ENCODE results near the gene HNRNPL.
"Not testable (repeated sequence)": the region's sequence is repeated elsewhere in the genome, so short reads cannot be mapped to it uniquely, and the experiment has no call there.

Gene HNRNPL

GRCh38 chr19:38800577-38801347, 49.0 kb downstream of the HNRNPL start:
- Histone ChIP-seq H3K79me2 (ENCODE audit: insufficient read depth, low read depth) (no peaks in the 10 kb centered on the region), H3K4me2 (no peak overlapping the region), H3K36me3 (ENCODE audit: insufficient read depth) (no peaks in the 10 kb centered on the region), H3K4me1 (ENCODE audit: low read depth, poor library complexity, severe bottlenecking) (no peaks in the 10 kb centered on the region), H3K27ac (no peak overlapping the region), H3K9ac (no peak overlapping the region), H3K27me3 (ENCODE audit: insufficient read depth, low read depth) (no peaks in the 10 kb centered on the region), H3K4me3 (IDR thresholded peaks at IDR 0.05; ENCODE audit: insufficient read depth, low read depth, low read length) (no peak overlapping the region), H2AFZ (ENCODE audit: low read depth) (no peak overlapping the region), H4K20me1 (ENCODE audit: insufficient read depth) (no peaks in the 10 kb centered on the region)
- no peak for TF ChIP-seq CTCF (conservative IDR thresholded peaks at IDR 0.05; ENCODE audit: low read depth, low read length)

DNA sequence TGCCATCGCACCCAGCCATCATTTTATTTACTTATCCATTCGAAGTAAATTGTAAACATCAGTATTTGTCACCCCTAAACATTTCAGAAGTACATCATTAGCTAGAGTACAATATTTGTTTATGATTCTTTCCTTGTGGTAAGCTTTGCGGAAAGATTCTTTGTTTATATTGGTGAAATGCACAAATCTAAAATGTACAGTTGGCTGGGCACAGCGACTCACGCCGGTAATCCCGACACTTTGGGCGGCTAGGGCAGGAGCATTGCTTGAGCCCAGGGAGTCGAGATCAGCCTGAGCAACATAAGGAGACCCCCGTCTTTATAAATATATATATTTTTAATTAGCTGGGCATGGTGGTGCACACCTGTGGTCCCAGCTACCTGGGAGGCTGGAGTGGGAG, 50.7 kb downstream of the HNRNPL start:
- Histone ChIP-seq H3K27ac (no peak overlapping the region), H3K9ac (no peak overlapping the region), H2AFZ (ENCODE audit: low read depth) (no peak overlapping the region), H3K27me3 (ENCODE audit: insufficient read depth, low read depth) (no peaks in the 10 kb centered on the region), H3K4me2 (no peak overlapping the region), H3K4me3 (IDR thresholded peaks at IDR 0.05; ENCODE audit: insufficient read depth, low read depth, low read length) (no peak overlapping the region), H4K20me1 (ENCODE audit: insufficient read depth) (no peaks in the 10 kb centered on the region), H3K79me2 (ENCODE audit: insufficient read depth, low read depth) (no peaks in the 10 kb centered on the region), H3K4me1 (ENCODE audit: low read depth, poor library complexity, severe bottlenecking) (no peaks in the 10 kb centered on the region), H3K36me3 (ENCODE audit: insufficient read depth) (no peaks in the 10 kb centered on the region)
- TF ChIP-seq CTCF (conservative IDR thresholded peaks at IDR 0.05; ENCODE audit: low read depth, low read length): no peak

DNA sequence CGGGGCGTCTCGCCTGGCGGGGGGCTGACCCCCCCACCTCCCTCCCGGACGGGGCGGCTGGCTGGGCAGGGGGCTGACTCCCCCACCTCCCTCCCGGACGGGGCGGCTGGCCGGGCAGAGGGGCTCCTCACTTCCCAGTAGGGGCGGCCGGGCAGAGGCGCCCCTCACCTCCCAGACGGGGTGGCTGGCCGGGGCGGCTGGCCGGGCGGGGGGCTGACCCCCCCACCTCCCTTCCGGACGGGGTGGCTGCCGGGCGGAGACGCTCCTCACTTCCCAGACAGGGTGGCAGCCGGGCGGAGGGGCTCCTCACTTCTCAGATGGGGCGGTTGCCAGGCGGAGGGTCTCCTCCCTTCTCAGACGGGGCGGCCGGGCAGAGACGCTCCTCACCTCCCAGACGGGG, 52.0 kb downstream of the HNRNPL start:
- not testable (repeated sequence) for H3K36me3 ChIP-seq (ENCODE audit: insufficient read depth); H3K27ac ChIP-seq; H3K4me2 ChIP-seq; H4K20me1 ChIP-seq (ENCODE audit: insufficient read depth); H3K27me3 ChIP-seq (ENCODE audit: insufficient read depth, low read depth); H2AFZ ChIP-seq (ENCODE audit: low read depth); H3K9ac ChIP-seq; H3K79me2 ChIP-seq (ENCODE audit: insufficient read depth, low read depth); H3K4me1 ChIP-seq (ENCODE audit: low read depth, poor library complexity, severe bottlenecking); H3K4me3 ChIP-seq (IDR thresholded peaks at IDR 0.05; ENCODE audit: insufficient read depth, low read depth, low read length)

DNA sequence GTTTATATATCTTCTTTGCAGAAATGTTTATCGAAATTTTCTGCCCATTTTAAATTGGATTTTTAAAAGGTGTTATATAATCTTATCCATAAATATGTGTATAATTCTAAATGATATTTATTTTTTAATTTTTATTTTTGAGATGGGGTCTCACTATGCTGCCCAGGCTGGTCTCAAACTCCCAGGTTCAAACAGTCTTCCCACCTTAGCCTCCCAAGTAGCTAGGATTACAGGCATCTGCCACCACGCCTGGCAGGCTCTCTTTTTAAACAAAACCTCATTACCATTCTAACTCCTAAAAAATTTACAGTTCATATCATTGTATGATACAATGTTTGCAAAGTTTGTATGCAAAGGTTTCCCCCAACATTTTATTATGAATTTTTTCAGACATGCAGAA, 53.6 kb downstream of the HNRNPL start:
- Histone ChIP-seq H3K4me2 (no peak overlapping the region), H3K36me3 (ENCODE audit: insufficient read depth) (no peaks in the 10 kb centered on the region), H2AFZ (ENCODE audit: low read depth) (no peak overlapping the region), H3K4me1 (ENCODE audit: low read depth, poor library complexity, severe bottlenecking) (no peaks in the 10 kb centered on the region), H4K20me1 (ENCODE audit: insufficient read depth) (no peaks in the 10 kb centered on the region), H3K9ac (no peak overlapping the region), H3K27ac (no peak overlapping the region), H3K79me2 (ENCODE audit: insufficient read depth, low read depth) (no peaks in the 10 kb centered on the region), H3K27me3 (ENCODE audit: insufficient read depth, low read depth) (no peaks in the 10 kb centered on the region), H3K4me3 (IDR thresholded peaks at IDR 0.05; ENCODE audit: insufficient read depth, low read depth, low read length) (no peak overlapping the region)
- TF ChIP-seq CTCF (conservative IDR thresholded peaks at IDR 0.05; ENCODE audit: low read depth, low read length): no peak

DNA sequence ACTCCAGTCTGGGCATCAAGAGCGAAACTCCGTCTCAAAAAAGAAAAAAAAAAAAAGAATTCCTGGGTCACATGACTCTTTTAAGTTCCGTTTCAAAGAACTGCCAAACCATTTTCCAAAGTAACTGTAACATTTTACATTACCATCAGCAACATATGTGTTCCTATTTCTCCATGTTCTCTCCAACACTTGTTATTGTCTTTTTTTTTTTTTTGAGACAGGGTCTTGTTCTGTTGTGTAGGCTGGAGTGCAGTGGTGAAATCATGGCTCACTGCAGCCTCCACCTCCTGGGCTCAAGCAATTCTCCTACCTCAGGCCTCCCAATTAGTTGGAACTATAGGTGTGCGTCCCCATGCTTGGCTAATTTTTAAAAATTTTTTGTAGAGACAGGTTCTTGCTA, 54.2 kb downstream of the HNRNPL start:
- H2AFZ ChIP-seq (ENCODE audit: low read depth): no peak overlapping the region
- H3K27me3 ChIP-seq (ENCODE audit: insufficient read depth, low read depth): no peaks in the 10 kb centered on the region
- no peaks in the 10 kb centered on the region for H3K36me3 ChIP-seq (ENCODE audit: insufficient read depth)
- H3K9ac ChIP-seq: no peak overlapping the region
- no peak for TF ChIP-seq CTCF (conservative IDR thresholded peaks at IDR 0.05; ENCODE audit: low read depth, low read length)
- no peak overlapping the region for H3K4me2 ChIP-seq
- no peaks in the 10 kb centered on the region for H3K4me1 ChIP-seq (ENCODE audit: low read depth, poor library complexity, severe bottlenecking)
- H3K27ac ChIP-seq: no peak overlapping the region
- H3K4me3 ChIP-seq (IDR thresholded peaks at IDR 0.05; ENCODE audit: insufficient read depth, low read depth, low read length): no peak overlapping the region
- H3K79me2 ChIP-seq (ENCODE audit: insufficient read depth, low read depth): no peaks in the 10 kb centered on the region
- H4K20me1 ChIP-seq (ENCODE audit: insufficient read depth): no peaks in the 10 kb centered on the region
